Prostate gland (tissue), 2 donors: Measurements from ENCODE around the gene CES2. TPM values are rescaled to one million over a fixed set of nuclear protein-coding genes. Genes with fewer than 3 reads are reported as not detected.

Experiments used
- DNase-seq: peaks from one replicate; pipeline ENCODE4 v3.0.0-alpha.2; 2019; ENCODE audit warnings: low spot score
- H3K27ac ChIP-seq, 2 donors: fragments of 200-600 bp; sonication (generic); 2 replicates each; pipeline ENCODE4 v1.5.1; 2017 to 2019
- H3K27me3 ChIP-seq: fragments of 200-600 bp; sonication (generic); replicated peaks from 2 replicates; pipeline ENCODE4 v1.5.1; 2019; ENCODE audit not compliant: insufficient read depth
- H3K36me3 ChIP-seq, 2 donors: fragments of 200-600 bp; sonication (generic); 1 replicate in 1 of 2; 2 replicates in 1 of 2; pipeline versions ENCODE4 v1.5.1 to v1.8.1; 2017 to 2019
- H3K4me1 ChIP-seq: fragments of 200-600 bp; sonication (generic); replicated peaks from 2 replicates; pipeline ENCODE4 v1.5.1; 2019
- H3K4me3 ChIP-seq, 2 donors: fragments of 200-600 bp; sonication (generic); 2 replicates each; pipeline ENCODE4 v1.5.1; 2017 to 2019
- H3K9me3 ChIP-seq: fragments of 200-600 bp; sonication (generic); 2 replicates; pipeline ENCODE4 v1.5.1; 2017
- POLR2A ChIP-seq: fragments of 450-650 bp; IDR thresholded peaks from one replicate; pipeline ENCODE4 v1.6.1; 2016; ENCODE audit warnings: antibody characterized with exemption, mild to moderate bottlenecking
- POLR2AphosphoS5 ChIP-seq: sonication (generic); formaldehyde crosslinking; IDR thresholded peaks from one replicate; pipeline ENCODE4 v1.6.1; 2017; ENCODE audit warnings: antibody characterized with exemption
- WGBS: methylation state at CpG from one replicate; pipeline ENCODE4 v1.1.5; 2018; 5-methylcytosine and 5-hydroxymethylcytosine counted together
- intact Hi-C: fragments of 100-400 bp; cut with DNase I; formaldehyde crosslinking; loops from one replicate; pipeline ENCODE4 v1.14.2; 2022
- total RNA-seq, 2 donors: library from RNA; depleted of rRNA; stranded (reverse); fragments of >200 nt; gene quantifications; one replicate each; pipeline ENCODE4 v1.1.0, GENCODE V29; 2016
- TF ChIP-seq, protein P1 (sequence below), 4 experiments: fragments of 200-600 bp in 2 of 4; fragments of 450-650 bp in 2 of 4; sonication (generic) in 2 of 4; IDR thresholded peaks; 1 replicate in 3 of 4; 2 replicates in 1 of 4; pipeline ENCODE4 v1.5.1; 2016 to 2019; ENCODE audit warnings: antibody characterized with exemption in 4 of 4, mild to moderate bottlenecking in 2 of 4, moderate library complexity in 2 of 4

Gene CES2, protein sequence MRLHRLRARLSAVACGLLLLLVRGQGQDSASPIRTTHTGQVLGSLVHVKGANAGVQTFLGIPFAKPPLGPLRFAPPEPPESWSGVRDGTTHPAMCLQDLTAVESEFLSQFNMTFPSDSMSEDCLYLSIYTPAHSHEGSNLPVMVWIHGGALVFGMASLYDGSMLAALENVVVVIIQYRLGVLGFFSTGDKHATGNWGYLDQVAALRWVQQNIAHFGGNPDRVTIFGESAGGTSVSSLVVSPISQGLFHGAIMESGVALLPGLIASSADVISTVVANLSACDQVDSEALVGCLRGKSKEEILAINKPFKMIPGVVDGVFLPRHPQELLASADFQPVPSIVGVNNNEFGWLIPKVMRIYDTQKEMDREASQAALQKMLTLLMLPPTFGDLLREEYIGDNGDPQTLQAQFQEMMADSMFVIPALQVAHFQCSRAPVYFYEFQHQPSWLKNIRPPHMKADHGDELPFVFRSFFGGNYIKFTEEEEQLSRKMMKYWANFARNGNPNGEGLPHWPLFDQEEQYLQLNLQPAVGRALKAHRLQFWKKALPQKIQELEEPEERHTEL
- total RNA-seq: 10 to 100 TPM; 36.3 to 61.5 TPM

DNA sequence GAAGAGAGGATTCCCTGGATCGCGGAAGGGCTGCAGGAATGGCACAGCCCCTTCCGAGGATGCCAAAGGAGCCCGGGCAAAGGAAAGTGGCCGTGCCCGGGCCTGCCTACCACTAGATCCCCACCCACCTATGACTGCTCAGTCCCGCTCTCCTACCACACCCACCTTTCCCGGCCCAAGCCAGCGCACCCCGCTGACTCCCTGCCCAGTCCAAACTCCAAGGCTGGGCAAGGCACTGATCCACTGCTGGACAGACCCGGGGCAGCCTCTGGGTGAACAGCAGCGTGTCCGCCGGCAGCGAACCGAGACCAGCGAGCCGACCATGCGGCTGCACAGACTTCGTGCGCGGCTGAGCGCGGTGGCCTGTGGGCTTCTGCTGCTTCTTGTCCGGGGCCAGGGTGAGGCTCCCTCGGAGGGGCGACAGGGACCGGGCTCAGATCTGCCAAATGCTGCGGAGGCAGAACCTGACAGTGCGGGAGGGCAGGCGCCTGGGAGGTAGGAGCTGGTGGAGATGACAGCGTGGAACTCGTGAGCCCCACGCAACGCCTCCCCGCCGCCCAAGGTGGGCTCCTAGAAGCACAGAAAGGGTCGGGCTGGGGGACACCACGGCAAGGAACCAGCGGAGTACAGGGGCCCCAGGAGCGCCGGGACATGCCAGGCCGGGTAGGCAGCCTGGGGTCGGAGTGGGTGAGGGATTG, at the start of gene CES2:
CES2 (plus strand) TSS at position 203 of the 698 bp plus-strand sequence; CDS start at position 323, 120 bp downstream.
- TF ChIP-seq, protein P1, sequence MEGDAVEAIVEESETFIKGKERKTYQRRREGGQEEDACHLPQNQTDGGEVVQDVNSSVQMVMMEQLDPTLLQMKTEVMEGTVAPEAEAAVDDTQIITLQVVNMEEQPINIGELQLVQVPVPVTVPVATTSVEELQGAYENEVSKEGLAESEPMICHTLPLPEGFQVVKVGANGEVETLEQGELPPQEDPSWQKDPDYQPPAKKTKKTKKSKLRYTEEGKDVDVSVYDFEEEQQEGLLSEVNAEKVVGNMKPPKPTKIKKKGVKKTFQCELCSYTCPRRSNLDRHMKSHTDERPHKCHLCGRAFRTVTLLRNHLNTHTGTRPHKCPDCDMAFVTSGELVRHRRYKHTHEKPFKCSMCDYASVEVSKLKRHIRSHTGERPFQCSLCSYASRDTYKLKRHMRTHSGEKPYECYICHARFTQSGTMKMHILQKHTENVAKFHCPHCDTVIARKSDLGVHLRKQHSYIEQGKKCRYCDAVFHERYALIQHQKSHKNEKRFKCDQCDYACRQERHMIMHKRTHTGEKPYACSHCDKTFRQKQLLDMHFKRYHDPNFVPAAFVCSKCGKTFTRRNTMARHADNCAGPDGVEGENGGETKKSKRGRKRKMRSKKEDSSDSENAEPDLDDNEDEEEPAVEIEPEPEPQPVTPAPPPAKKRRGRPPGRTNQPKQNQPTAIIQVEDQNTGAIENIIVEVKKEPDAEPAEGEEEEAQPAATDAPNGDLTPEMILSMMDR (IDR thresholded peaks at IDR 0.05): no peak
- TF ChIP-seq POLR2A (peak; percentile 64), POLR2AphosphoS5 (peak; percentile 56)
- Histone ChIP-seq H3K4me1 (peaks cover 22% of the 10 kb centered on the region), H3K27me3 (no peaks in the 10 kb centered on the region), H3K27ac (peak within 1 kb of the TSS; percentile 89 to 92), H3K36me3 (peaks cover 0 to 6% of the 10 kb centered on the region in 2 donors), H3K9me3 (no peaks in the 10 kb centered on the region), H3K4me3 (peak within 1 kb of the TSS; percentile 99 to 100)
- intact Hi-C loops: no loop called here
- peak; percentile 73 for DNase-seq
- 20% methylated on average over 43 of the region's 44 CpGs for WGBS

DNA sequence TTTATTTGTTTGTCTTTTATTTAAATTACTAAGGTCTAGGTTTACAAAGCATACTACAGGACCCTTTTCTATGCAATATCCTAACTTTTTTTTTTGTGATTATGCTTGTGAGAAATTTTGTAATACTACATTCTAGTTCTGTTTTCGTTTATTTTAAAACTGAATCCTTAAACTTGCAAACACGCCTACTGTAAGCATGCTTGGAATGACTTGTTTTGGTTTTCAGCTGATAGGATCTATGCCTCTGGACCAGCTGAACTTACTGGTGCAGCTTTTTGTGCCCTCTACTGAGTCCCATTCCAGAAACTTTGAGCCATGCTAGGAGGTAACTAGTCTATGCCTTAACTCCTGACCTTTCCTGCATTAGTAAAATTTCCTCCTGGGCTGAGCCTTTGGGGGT, 49.0 kb upstream of the CES2 start:
- WGBS: 29% methylated on average over 2 of the region's 2 CpGs
- no peaks in the 10 kb centered on the region for H3K27me3 ChIP-seq

DNA sequence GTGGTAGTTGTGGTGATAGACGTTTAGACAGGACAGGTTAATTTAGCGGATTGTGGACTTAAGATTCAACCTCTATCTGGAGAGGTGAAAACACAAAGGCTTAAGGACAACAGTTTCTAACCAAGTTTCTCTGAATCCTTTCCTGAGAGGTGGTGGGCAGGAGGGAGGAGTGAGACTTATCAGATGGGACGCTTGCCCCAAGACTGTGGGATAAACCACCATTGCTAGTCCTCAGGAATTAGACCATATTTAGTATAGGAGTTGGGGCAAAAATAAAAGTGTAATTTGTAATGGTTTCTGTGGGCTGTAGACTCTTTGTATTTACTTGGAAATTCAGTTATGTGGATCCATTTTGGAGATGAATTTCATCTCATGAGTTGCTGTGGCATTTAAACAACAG, 48.4 kb upstream of the CES2 start:
- no peak for TF ChIP-seq POLR2AphosphoS5
- TF ChIP-seq, protein P1 (IDR thresholded peaks at IDR 0.05): no peak
- no peak for TF ChIP-seq POLR2A
- Histone ChIP-seq H3K27me3 (no peaks in the 10 kb centered on the region), H3K27ac (no peak overlapping the region), H3K4me3 (no peak overlapping the region), H3K4me1 (no peaks in the 10 kb centered on the region), H3K9me3 (no peaks in the 10 kb centered on the region), H3K36me3 (peaks cover 0 to 5% of the 10 kb centered on the region in 2 donors)
- DNase-seq: no peak
- intact Hi-C loops: no loop called here
- 66% methylated on average over 3 of the region's 3 CpGs for WGBS

More for the DNA sequence above, 49.0 kb upstream of the CES2 start:
- intact Hi-C loops: no loop called here
- Histone ChIP-seq H3K9me3 (no peaks in the 10 kb centered on the region), H3K27ac (no peak overlapping the region), H3K4me1 (no peaks in the 10 kb centered on the region), H3K36me3 (peaks cover 0 to 5% of the 10 kb centered on the region in 2 donors), H3K4me3 (no peak overlapping the region)
- no peak for TF ChIP-seq POLR2A
- TF ChIP-seq, protein P1 (IDR thresholded peaks at IDR 0.05): no peak
- TF ChIP-seq POLR2AphosphoS5: no peak
- DNase-seq: no peak

DNA sequence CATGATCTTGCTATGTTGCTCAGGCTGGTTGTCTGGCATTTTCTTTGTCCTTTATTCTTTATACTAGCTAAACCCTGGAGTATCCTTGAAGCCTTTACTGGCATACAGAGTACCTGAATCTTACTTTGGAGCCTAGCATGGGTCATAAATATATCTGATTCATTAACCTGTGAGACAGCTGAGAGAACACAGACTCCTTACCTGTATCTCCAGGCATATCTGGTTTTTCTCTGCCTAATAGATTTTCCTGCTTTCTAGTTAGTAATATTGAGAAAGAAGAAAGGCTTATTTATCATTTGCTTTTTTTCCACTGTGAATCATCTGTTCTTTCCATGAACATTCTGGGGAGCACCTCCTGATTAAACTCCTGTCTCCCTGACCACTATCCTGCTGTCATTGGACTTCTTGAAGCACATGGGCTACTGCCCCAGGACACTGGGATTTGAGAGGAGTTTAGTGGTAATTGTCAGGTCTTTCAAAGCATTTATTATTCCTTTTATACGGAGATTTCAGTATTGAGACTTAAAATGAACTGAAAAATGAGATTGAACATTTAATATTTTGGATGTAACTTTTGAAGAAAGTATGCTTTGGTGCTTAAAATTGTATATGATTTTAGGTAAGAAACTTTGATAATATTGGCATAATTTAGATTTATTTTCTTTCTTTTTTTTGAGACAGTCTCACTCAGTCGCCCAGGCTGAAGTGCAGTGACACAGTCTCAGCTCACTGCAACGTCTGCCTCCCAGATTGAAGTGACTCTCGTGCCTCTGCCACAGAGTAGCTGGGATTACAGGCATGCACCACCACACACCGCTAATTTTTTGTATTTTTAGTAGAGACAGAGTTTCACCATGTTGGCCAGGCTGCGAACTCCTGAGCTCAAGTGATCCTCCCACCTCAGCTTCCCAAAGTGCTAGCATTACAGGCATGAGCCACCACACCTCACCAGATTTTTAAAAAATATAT, 46.4 kb upstream of the CES2 start:
- TF ChIP-seq POLR2AphosphoS5: no peak
- TF ChIP-seq POLR2A: no peak
- TF ChIP-seq, protein P1 (IDR thresholded peaks at IDR 0.05): no peak
- intact Hi-C loops: no loop called here
- no peak for DNase-seq

More for the DNA sequence above, 46.4 kb upstream of the CES2 start:
- Histone ChIP-seq H3K27ac (no peak overlapping the region), H3K4me3 (no peak overlapping the region), H3K36me3 (peaks cover 0 to 5% of the 10 kb centered on the region in 2 donors), H3K9me3 (no peaks in the 10 kb centered on the region), H3K4me1 (no peaks in the 10 kb centered on the region), H3K27me3 (no peaks in the 10 kb centered on the region)
- 92% methylated on average over 6 of the region's 6 CpGs for WGBS
